Heart left ventricle (tissue), 13 donors: Measurements from ENCODE around the gene SPRED3.

Experiments used
- POLR2A ChIP-seq, 2 donors: fragments of 450-650 bp; IDR thresholded peaks; one replicate each; pipeline ENCODE4 v1.6.1; 2017; ENCODE audit warnings: antibody characterized with exemption in 2 of 2, mild to moderate bottlenecking in 2 of 2, moderate library complexity in 2 of 2
- TF ChIP-seq, protein P1 (sequence below), 12 donors: fragments of 200-600 bp; sonication (generic) in 4 of 12; IDR thresholded peaks; one replicate each; pipeline versions ENCODE4 v1.5.0 to v1.8.0; 2018 to 2022; ENCODE audit warnings: antibody characterized with exemption in 12 of 12, mild to moderate bottlenecking in 5 of 12
- donor health status: ischemic (EF 13 %, LVEDD 7.1; RV severe dilation, severe dysfunction).
- donor health status: DM: no; HTN: yes; CAD: no.
- donor health status: DM: no; HTN: no; CAD: no.
- donor health status: ischemic (EF 25% LVEDD 6.9; RV normal size, moderate dysfunction).
- donor health status: ischemic (EF 25% LVEDD 5.7; RV mildly dilated, moderate dysfunction).
- donor health status: ischemic (EF 35%, LVEDD 5.7; RV mildly dilated, moderate dysfunction).
- donor health status: nonischemic (EF 11% LVEDD 7.7; RV severe dilation, severe dysfunction).
- donor health status: DM: yes; HTN: yes; CAD: no.
- donor health status: PGD.
- donor health status: ischemic (EF 29% LVEDD 5.4; RV normal size, mild dysfunction).
- donor health status: nonischemic (EF 23%, LVEDD 6.1; RV moderate dilation, normal function).

DNA sequence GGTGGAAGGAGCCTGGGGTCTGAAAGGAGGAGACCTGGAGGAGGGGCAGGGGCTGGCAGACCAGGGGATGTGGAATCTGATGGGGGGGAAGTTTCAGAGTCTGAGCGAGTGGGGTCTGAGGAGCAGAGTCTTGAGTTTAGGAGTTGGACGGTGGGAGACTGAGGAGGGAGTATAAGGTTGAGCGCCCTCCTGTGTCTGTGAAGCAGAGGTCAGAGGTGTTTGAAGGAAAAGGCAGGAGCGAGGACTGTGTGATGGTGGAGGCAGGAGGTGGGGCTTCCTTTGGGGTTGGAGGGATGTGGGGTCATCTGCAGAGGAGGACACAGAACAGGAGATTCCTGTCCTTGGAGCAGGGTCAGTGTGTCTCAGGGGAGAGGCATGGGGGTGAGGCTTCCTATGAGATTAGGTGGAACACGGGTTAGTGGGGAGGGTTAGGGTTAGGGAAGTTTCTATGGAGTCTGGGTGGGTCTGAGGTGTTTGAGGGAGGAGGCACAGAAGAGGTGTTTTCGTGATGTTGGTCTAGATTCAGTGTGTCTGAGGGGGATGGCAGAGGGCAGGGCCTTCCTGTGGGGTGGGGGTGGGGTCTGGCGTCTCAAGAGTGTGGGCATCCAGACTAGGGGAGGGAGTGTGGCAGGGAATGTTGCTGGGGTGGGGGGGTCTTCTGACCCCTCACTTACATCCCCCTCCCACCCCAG is 53.3 kb downstream of the SPRED3 start:
- TF ChIP-seq, protein P1, sequence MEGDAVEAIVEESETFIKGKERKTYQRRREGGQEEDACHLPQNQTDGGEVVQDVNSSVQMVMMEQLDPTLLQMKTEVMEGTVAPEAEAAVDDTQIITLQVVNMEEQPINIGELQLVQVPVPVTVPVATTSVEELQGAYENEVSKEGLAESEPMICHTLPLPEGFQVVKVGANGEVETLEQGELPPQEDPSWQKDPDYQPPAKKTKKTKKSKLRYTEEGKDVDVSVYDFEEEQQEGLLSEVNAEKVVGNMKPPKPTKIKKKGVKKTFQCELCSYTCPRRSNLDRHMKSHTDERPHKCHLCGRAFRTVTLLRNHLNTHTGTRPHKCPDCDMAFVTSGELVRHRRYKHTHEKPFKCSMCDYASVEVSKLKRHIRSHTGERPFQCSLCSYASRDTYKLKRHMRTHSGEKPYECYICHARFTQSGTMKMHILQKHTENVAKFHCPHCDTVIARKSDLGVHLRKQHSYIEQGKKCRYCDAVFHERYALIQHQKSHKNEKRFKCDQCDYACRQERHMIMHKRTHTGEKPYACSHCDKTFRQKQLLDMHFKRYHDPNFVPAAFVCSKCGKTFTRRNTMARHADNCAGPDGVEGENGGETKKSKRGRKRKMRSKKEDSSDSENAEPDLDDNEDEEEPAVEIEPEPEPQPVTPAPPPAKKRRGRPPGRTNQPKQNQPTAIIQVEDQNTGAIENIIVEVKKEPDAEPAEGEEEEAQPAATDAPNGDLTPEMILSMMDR (IDR thresholded peaks at IDR 0.05) = no peak
- no peak for TF ChIP-seq POLR2A (IDR thresholded peaks at IDR 0.05)
